DOHH2 (cell line): ENCODE measurements around the gene RABGAP1L.

Experiments
- CTCF ChIP-seq: fragments of 200-600 bp; sonication (generic); IDR thresholded peaks from one replicate; pipeline ENCODE4 v1.5.1; 2014; ENCODE audit warnings: antibody characterized with exemption, mild to moderate bottlenecking, low read depth, low read length; ENCODE audit not compliant: poor library complexity, severe bottlenecking
- EZH2phosphoT487 ChIP-seq: fragments of 200-600 bp; sonication (generic); IDR thresholded peaks from 2 replicates; pipeline ENCODE4 v1.6.1; 2017; ENCODE audit warnings: borderline replicate concordance, mild to moderate bottlenecking, antibody characterized with exemption, low read length, moderate library complexity, mixed read lengths

GRCh38 chr1:174812016-174812415 is 652.7 kb downstream of the RABGAP1L start:
- TF ChIP-seq CTCF, result no peak
- TF ChIP-seq EZH2phosphoT487, result no peak
